ENCODE results near the gene ASTN1.

ASTN1 gene

DNA sequence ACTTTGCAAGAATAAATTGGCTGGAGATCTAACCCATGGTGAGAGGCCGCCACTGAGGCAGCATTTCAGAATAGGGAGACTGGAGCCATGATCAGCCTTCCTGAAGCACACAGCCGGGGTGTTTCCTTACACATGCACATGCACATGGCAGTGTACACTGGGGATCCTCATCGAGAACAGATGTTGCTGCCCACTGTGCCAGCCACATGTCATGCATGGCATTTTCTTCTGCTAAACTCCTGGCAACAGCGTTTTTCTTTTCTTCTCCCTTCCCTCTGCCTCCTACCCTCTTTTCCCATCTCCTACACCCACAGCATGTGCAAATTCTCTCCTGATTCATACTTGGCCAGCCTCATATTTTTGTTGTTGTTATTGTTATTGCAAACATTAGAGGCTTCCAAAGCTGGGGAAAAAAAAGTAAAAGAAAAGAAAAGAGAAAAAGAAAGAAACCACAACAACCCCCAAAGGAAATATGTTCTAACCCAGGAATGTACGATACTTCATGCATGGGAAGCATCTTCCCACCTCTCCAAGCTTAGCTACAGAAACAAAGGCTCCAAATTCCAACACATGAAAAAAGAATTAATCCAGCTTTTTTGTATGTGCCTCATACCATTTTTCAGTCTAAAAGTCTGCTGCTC lies 344.0 kb downstream of the ASTN1 start:
- DNase-seq (ENCODE audit: low read depth, low spot score), result no peak
- no peak overlapping the region for H3K4me3 ChIP-seq (ENCODE audit: low read length)

DNA sequence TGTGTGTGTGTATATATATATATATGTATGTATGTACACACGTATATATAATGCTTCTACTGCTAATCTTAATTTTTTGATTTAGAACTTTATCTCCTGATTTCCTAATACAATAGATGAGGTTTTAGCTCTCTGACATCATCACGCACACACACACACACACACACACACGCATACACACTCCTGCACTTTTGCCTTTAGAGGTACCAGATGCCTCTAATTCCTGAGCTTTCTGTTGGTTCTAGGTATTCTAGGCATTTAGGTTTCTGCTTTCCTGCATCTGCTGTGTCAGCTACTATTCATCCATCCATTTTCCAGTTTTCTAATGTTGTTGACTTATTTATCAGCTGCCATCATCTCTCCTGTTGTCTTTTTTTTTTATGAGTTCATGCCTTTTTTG lies 348.3 kb downstream of the ASTN1 start:
- DNase-seq (ENCODE audit: low read depth, low spot score), result no peak
- no peak overlapping the region for H3K4me3 ChIP-seq (ENCODE audit: low read length)

DNA sequence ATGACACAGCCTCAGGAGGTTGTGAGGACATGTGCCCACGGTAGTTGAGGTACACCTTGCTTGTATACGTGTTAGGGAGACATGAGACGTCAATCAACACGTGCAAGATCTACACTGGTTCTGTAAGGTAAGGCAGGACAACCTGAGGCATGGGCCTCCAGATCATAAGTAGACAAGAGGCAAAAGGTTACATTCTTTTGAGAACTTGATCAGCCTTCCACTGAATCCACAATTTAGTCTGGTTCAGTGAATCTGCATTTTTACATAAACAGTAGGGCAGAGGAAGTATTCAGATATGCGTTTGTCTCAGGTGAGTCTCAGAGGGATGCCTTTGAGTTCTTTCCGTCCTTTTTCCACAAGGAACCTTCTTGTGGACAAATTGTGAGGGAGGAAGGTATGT lies 348.9 kb downstream of the ASTN1 start:
- DNase-seq (ENCODE audit: low read depth, low spot score), result no peak
- H3K4me3 ChIP-seq (ENCODE audit: low read length), result no peak overlapping the region

DNA sequence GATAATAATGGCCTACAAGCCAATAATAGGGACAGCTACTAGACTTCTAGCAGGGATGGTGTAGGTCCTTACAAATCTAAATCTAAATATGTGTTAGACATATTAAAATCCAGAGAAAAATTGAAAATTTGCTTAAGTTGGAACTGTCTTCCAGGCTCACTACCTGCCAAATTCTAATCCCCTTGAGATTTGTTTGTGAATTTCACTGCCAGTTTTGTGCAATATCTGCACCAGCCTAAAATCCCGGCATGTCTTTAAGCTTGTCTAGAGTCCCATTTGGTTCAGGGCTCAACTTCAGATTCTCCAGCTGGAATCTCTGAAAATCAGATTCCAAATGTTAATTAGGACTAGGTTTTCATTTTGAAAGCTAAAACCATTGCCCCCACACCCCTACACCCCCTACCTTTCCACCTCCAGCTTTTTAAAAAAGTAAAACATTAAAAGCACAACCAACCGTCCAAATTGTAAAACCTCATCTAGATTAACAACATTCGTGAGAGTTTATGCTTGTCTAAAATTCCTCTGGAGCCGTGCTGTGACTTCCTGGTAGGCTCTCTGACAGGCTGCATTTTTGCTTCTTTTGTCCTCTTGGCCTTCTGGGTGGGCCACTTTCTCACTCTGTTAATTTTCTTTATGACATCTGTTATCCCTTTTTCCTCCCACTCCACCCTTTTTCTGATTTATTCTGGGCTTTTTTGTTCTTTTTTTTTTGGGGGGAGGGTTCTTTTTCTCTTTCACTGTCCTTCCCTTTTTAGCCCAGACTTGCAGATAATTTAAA lies 352.8 kb downstream of the ASTN1 start:
- H3K4me3 ChIP-seq (ENCODE audit: low read length), result no peak overlapping the region
- no peak for DNase-seq (ENCODE audit: low read depth, low spot score)

DNA sequence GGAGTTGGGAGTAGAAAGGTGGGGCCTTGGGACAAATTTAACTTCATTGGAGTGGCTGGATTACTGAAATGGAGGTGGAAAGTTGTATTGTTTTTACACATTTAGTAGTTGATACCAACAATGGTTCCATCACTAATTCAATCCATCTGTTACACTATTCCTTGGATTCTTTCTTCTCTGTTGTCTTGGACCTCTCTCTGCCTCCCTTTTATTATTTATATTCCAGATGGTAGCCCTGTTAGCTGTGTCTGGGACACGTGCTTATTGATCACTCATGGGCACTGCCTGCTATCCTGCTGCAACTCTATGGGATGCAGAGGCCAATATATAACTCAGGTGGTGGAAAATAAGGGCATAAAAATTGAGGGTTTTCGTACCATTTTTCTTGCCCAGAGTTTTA lies 355.2 kb downstream of the ASTN1 start:
- no peak overlapping the region for H3K4me3 ChIP-seq (ENCODE audit: low read length)

More for the DNA sequence above, 355.2 kb downstream of the ASTN1 start:
- DNase-seq (ENCODE audit: low read depth, low spot score), result no peak
